A549 (cell line): ENCODE data around the gene NFE2.
"Not testable (repeated sequence)": the region's sequence is repeated elsewhere in the genome, so short reads cannot be mapped to it uniquely, and the experiment has no call there.

Experiments
- CHD2 ChIP-seq: fragments of 150-350 bp; IDR thresholded peaks from 2 replicates; pipeline ENCODE4 v1.6.1; 2014; ENCODE audit warnings: low read length; ENCODE audit not compliant: partially characterized antibody
- CTCF ChIP-seq: fragments of >200 bp; sonication (Bioruptor Twin); formaldehyde crosslinking; IDR thresholded peaks from 3 replicates; pipeline ENCODE4 v1.5.1; 2016
- ELK1 ChIP-seq: fragments of 150-350 bp; IDR thresholded peaks from 2 replicates; pipeline ENCODE4 v1.6.1; 2014; ENCODE audit warnings: low read depth, mild to moderate bottlenecking, low read length
- EP300 ChIP-seq, 2 experiments: fragments of >200 bp; sonication (Bioruptor Twin); formaldehyde crosslinking; IDR thresholded peaks; 2 replicates in 1 of 2; 3 replicates in 1 of 2; pipeline ENCODE4 v1.6.1; 2016 to 2017
- FOXS1 ChIP-seq: fragments of 250-450 bp; sonication (Bioruptor Pico); IDR thresholded peaks from 2 replicates; pipeline ENCODE4 v1.5.0; 2020; ENCODE audit warnings: mild to moderate bottlenecking, moderate library complexity
- JUN ChIP-seq, 2 experiments: fragments of >200 bp; sonication (Bioruptor Twin); formaldehyde crosslinking; IDR thresholded peaks; 2 replicates in 1 of 2; 3 replicates in 1 of 2; pipeline ENCODE4 v1.6.1; 2016 to 2017
- JUNB ChIP-seq: fragments of >200 bp; sonication (Bioruptor Twin); formaldehyde crosslinking; IDR thresholded peaks from 2 replicates; pipeline ENCODE4 v1.6.1; 2016
- MAX ChIP-seq: IDR thresholded peaks from 2 replicates; pipeline ENCODE4 v1.6.1; 2012
- MAZ ChIP-seq: fragments of 150-350 bp; IDR thresholded peaks from 2 replicates; pipeline ENCODE4 v1.6.1; 2014; ENCODE audit warnings: antibody characterized with exemption, low read depth, low read length, borderline replicate concordance
- POLR2A ChIP-seq: IDR thresholded peaks from 2 replicates; pipeline ENCODE4 v1.6.1; 2012; ENCODE audit warnings: mild to moderate bottlenecking, low read length
- REST ChIP-seq: fragments of 200-600 bp; sonication (generic); IDR thresholded peaks from 2 replicates; pipeline ENCODE4 v1.6.1; 2016; ENCODE audit warnings: antibody characterized with exemption, mild to moderate bottlenecking, moderate library complexity
- TP53 ChIP-seq: fragments of 250-450 bp; sonication (Bioruptor Pico); IDR thresholded peaks from 2 replicates; pipeline ENCODE4 v1.5.0; 2021; ENCODE audit warnings: mild to moderate bottlenecking, moderate library complexity
- ZSCAN20 ChIP-seq: fragments of 250-450 bp; sonication (Bioruptor Pico); IDR thresholded peaks from 2 replicates; pipeline ENCODE4 v1.8.0; 2022; ENCODE audit warnings: mild to moderate bottlenecking, moderate library complexity

GRCh38 chr12:54284070-54284780, 16.6 kb downstream of the NFE2 start:
- not testable (repeated sequence) for TF ChIP-seq JUNB; CHD2; EP300 (IDR thresholded peaks at IDR 0.05); CTCF; POLR2A; JUN (IDR thresholded peaks at IDR 0.05); ELK1; ZSCAN20 (CRISPR knock-in tag); REST; FOXS1 (CRISPR knock-in tag); MAZ; MAX; TP53
